Gastrocnemius medialis (tissue), 4 donors: ENCODE data around the gene CELSR3.

ENCODE experiments used
- POLR2A ChIP-seq, 2 donors: fragments of 450-650 bp; IDR thresholded peaks; one replicate each; pipeline ENCODE4 v1.6.1; 2017; ENCODE audit warnings: antibody characterized with exemption in 2 of 2, mild to moderate bottlenecking in 2 of 2, moderate library complexity in 2 of 2
- TF ChIP-seq, protein P1 (sequence below), 5 experiments: fragments of 450-650 bp in 3 of 5; fragments of 200-600 bp in 2 of 5; sonication (generic) in 2 of 5; IDR thresholded peaks in 4 of 5; conservative IDR thresholded peaks in 1 of 5; 1 replicate in 4 of 5; 2 replicates in 1 of 5; pipeline ENCODE4 v1.5.1; 2016 to 2019; ENCODE audit warnings: antibody characterized with exemption in 5 of 5, mild to moderate bottlenecking in 3 of 5, moderate library complexity in 3 of 5

DNA sequence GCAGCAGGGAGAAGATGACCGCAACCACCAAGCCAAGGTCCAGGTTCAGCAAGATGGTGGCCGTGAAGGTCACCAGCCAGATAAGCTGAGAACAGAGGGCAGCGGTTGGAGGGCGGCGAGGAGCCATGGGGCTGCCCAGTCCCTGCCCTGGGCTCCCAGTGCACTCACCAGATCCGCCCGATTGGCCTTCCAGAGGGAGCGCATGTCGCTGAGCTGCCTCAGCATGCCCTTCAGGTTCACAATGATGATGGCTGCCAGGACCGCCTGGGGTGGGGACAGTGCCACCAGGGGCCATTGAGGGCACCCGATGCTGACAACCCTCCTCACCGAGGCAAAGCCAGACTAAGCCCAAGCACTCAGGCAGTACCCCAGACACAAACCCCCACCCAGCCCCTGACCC, 32.8 kb downstream of the CELSR3 start:
- TF ChIP-seq, protein P1, sequence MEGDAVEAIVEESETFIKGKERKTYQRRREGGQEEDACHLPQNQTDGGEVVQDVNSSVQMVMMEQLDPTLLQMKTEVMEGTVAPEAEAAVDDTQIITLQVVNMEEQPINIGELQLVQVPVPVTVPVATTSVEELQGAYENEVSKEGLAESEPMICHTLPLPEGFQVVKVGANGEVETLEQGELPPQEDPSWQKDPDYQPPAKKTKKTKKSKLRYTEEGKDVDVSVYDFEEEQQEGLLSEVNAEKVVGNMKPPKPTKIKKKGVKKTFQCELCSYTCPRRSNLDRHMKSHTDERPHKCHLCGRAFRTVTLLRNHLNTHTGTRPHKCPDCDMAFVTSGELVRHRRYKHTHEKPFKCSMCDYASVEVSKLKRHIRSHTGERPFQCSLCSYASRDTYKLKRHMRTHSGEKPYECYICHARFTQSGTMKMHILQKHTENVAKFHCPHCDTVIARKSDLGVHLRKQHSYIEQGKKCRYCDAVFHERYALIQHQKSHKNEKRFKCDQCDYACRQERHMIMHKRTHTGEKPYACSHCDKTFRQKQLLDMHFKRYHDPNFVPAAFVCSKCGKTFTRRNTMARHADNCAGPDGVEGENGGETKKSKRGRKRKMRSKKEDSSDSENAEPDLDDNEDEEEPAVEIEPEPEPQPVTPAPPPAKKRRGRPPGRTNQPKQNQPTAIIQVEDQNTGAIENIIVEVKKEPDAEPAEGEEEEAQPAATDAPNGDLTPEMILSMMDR (IDR thresholded peaks at IDR 0.05 in 4 of 5, conservative IDR thresholded peaks at IDR 0.05 in 1 of 5): no peak
- no peak for TF ChIP-seq POLR2A (IDR thresholded peaks at IDR 0.05)
